Kidney epithelial cell (primary cell): Measurements from ENCODE around the gene TMEM88. TPM values are rescaled to one million over a fixed set of nuclear protein-coding genes. Genes with fewer than 3 reads are reported as not detected.
"Not testable (repeated sequence)": the region's sequence is repeated elsewhere in the genome, so short reads cannot be mapped to it uniquely, and the experiment has no call there.

Experiments
- DNase-seq: peaks from one replicate; pipeline ENCODE4 v3.0.0-alpha.2; 2010; ENCODE audit warnings: low read depth
- H3K27me3 ChIP-seq: 2 replicates; pipeline ENCODE4 v1.6.0; 2011; ENCODE audit warnings: low read length; ENCODE audit not compliant: control insufficient read depth, insufficient read depth
- H3K36me3 ChIP-seq: 2 replicates; pipeline ENCODE4 v1.5.1; 2011; ENCODE audit warnings: low read length; ENCODE audit not compliant: control insufficient read depth, insufficient read depth
- H3K4me3 ChIP-seq: 2 replicates; pipeline ENCODE4 v1.5.1; 2011; ENCODE audit warnings: low read depth, mild to moderate bottlenecking, control low read depth, low read length
- CTCF ChIP-seq: IDR thresholded peaks from 2 replicates; pipeline ENCODE4 v1.5.1; 2011; ENCODE audit warnings: mild to moderate bottlenecking, moderate library complexity, low read length, control low read depth, inconsistent platforms; ENCODE audit not compliant: insufficient read depth, poor library complexity, severe bottlenecking
- total RNA-seq: library from RNA; depleted of rRNA; stranded (reverse); fragments of >200 nt; gene quantifications from 2 replicates; pipeline ENCODE4 v1.2.3, GENCODE V29; 2015

Gene TMEM88
- total RNA-seq, 1 donor from 2014 or later, result 4.3 TPM

- H3K36me3 ChIP-seq, result no peaks in the 10 kb centered on the region
- peak; percentile 73 for TF ChIP-seq CTCF
- no peaks in the 10 kb centered on the region for H3K27me3 ChIP-seq
- DNase-seq, result no peak
- H3K4me3 ChIP-seq, result no peak overlapping the region
These were observed 8.0 kb downstream of the TMEM88 start for GRCh38 chr17:7862692-7863437.

- H3K27me3 ChIP-seq, DNase-seq, H3K36me3 ChIP-seq, H3K4me3 ChIP-seq: not testable (repeated sequence)
These were observed 9.5 kb downstream of the TMEM88 start for GRCh38 chr17:7864384-7864783.

GRCh38 chr17:7864995-7865650 is 10.3 kb downstream of the TMEM88 start:
- Histone ChIP-seq H3K27me3 (no peaks in the 10 kb centered on the region), H3K36me3 (no peaks in the 10 kb centered on the region), H3K4me3 (no peak overlapping the region)
- no peak for TF ChIP-seq CTCF
- DNase-seq, result no peak

- Histone ChIP-seq H3K4me3 (no peak overlapping the region), H3K27me3 (no peaks in the 10 kb centered on the region), H3K36me3 (no peaks in the 10 kb centered on the region)
- TF ChIP-seq CTCF, result no peak
- DNase-seq, result no peak
These were observed 13.0 kb downstream of the TMEM88 start for GRCh38 chr17:7867881-7868329.

GRCh38 chr17:7873051-7873450 is 18.2 kb downstream of the TMEM88 start:
- no peak overlapping the region for H3K4me3 ChIP-seq
- TF ChIP-seq CTCF, result no peak
- no peaks in the 10 kb centered on the region for H3K27me3 ChIP-seq
- peaks cover 1% of the 10 kb centered on the region for H3K36me3 ChIP-seq
- no peak for DNase-seq

- H3K27me3 ChIP-seq, result no peaks in the 10 kb centered on the region
- H3K36me3 ChIP-seq, result peaks cover 1% of the 10 kb centered on the region
- TF ChIP-seq CTCF, result no peak
- DNase-seq, result no peak
- no peak overlapping the region for H3K4me3 ChIP-seq
These were observed 21.0 kb downstream of the TMEM88 start for GRCh38 chr17:7875804-7876370.
